ENCODE measurements around the gene PSMA2.

- TF ChIP-seq CTCF (IDR thresholded peaks at IDR 0.05 in 8 of 11, conservative IDR thresholded peaks at IDR 0.05 in 3 of 11), result no peak
- no peak for TF ChIP-seq POLR2A (IDR thresholded peaks at IDR 0.05)
Observed at GRCh38 chr7:42907316-42907715, 24.7 kb downstream of the PSMA2 start.
